ENCODE measurements around the gene ZNF816.

ZNF816 gene

DNA sequence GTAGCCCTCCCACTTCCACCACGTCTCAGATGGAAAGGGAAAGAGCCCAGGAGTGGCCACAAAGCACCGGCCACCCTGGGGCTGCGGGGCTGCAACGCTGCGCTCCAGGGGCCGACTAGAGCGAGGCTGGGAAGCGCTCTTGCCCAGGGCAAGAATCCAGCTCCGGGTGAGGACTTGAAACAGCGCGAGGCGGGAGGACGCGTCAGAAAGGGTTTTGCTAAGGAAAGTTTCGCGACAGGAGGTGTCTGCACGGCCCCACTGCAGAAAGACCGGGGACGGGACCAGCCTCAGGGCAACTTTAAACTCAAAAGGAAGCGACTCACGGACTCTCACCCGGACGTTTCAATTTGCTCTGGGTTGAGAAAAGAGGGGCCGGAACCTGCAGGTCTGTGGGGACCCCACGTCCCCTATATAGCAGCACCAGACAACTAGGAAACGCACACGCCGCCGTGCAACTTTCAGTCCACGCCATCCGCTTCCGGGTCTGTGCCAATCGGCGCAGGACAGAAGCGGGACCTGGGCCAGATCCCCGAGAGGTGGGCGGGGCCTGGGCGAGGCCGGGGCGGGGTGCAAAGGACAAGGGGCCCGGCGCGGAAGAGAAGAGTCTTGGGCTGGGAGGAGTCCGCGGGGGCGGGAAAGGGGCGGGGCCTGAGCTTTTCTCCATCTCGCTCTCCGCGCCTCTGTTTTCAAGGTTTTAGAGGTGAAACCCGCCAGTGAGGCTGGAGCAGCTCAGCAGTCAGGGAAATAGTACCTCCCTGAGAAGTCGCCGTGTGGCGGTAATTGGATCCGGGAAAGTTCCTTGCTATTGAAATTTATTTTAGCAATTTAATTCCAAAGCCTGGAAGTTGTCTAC, at the start of gene ZNF816:
ZNF816 (minus strand) TSS at position 488 of the 853 bp plus-strand sequence. CDS start 6,792 bp downstream, outside the sequence.
- H3K27me3 ChIP-seq (ENCODE audit: control insufficient read depth in 1 of 2, insufficient read depth in 2 of 2, low read length in 2 of 2), result no peaks in the 10 kb centered on the region
- peak within 1 kb of the TSS; percentile 52 to 84 for H3K9ac ChIP-seq (ENCODE audit: low read length in 2 of 2)
- H3K27ac ChIP-seq (ENCODE audit: low read length), result peak within 1 kb of the TSS; percentile 80
- H3K4me1 ChIP-seq (ENCODE audit: control insufficient read depth, insufficient read depth, low read length), result peaks cover 15% of the 10 kb centered on the region
- peaks cover 0 to 2% of the 10 kb centered on the region in 2 donors for H3K9me3 ChIP-seq (ENCODE audit: control insufficient read depth in 2 of 2, low read length in 2 of 2)
- H3K36me3 ChIP-seq (ENCODE audit: control insufficient read depth in 2 of 2, insufficient read depth in 2 of 2, low read length in 2 of 2), result peaks cover 3 to 13% of the 10 kb centered on the region in 2 donors
- peak within 1 kb of the TSS; percentile 83 to 89 for H3K4me3 ChIP-seq (ENCODE audit: low read length in 2 of 2)

DNA sequence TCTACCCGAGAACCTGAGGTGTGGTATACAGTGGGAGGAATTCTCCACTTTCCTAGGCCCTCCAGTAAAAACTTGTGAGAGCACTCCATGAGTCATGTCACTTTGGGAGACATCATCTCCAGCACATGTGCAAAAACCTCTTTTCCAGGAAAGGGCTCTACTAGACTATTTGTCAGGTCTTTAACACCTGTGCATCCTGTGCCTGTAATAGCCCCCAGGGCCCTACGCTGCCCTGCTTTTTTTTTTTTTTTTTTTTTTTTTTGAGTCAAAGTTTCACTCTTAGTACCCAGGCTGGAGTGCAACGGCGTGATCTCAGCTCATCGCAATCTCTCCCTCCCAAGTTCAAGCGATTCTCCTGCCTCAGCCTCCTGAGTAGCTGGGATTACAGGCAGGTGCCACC, 49.3 kb upstream of the ZNF816 start:
- Histone ChIP-seq H3K9me3 (ENCODE audit: control insufficient read depth in 2 of 2, low read length in 2 of 2) (no peaks in the 10 kb centered on the region), H3K27ac (ENCODE audit: low read length) (no peak overlapping the region), H3K9ac (ENCODE audit: low read length in 2 of 2) (no peak overlapping the region), H3K4me3 (ENCODE audit: low read length in 2 of 2) (no peak overlapping the region), H3K27me3 (ENCODE audit: control insufficient read depth in 1 of 2, insufficient read depth in 2 of 2, low read length in 2 of 2) (peaks cover 0 to 3% of the 10 kb centered on the region in 2 donors), H3K36me3 (ENCODE audit: control insufficient read depth in 2 of 2, insufficient read depth in 2 of 2, low read length in 2 of 2) (no peaks in the 10 kb centered on the region), H3K4me1 (ENCODE audit: control insufficient read depth, insufficient read depth, low read length) (no peaks in the 10 kb centered on the region)

DNA sequence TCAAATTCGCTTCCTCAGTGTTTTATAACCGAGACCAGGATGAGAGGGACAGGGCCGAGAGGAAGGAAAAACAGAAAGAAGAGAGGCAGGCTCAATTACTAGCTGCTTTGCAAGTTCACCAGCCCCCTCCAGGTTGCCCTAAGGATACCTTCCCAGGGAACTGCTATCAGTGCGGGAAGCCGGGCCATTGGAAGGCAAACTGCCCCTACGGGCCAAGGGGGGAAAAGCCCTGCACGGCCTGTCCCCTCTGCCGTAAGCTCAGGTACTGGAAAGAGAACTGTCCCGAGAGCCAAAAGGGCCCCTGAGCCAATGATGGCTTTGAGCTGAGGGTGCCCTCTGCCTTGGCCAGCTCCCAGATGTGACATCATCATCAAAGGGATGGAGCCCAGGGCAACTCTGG, 47.8 kb upstream of the ZNF816 start:
- no peak overlapping the region for H3K4me3 ChIP-seq (ENCODE audit: low read length in 2 of 2)
- H3K36me3 ChIP-seq (ENCODE audit: control insufficient read depth in 2 of 2, insufficient read depth in 2 of 2, low read length in 2 of 2), result no peaks in the 10 kb centered on the region
- no peaks in the 10 kb centered on the region for H3K9me3 ChIP-seq (ENCODE audit: control insufficient read depth in 2 of 2, low read length in 2 of 2)
- H3K4me1 ChIP-seq (ENCODE audit: control insufficient read depth, insufficient read depth, low read length), result no peaks in the 10 kb centered on the region
- H3K9ac ChIP-seq (ENCODE audit: low read length in 2 of 2), result no peak overlapping the region
- H3K27me3 ChIP-seq (ENCODE audit: control insufficient read depth in 1 of 2, insufficient read depth in 2 of 2, low read length in 2 of 2), result peaks cover 0 to 3% of the 10 kb centered on the region in 2 donors
- no peak overlapping the region for H3K27ac ChIP-seq (ENCODE audit: low read length)

DNA sequence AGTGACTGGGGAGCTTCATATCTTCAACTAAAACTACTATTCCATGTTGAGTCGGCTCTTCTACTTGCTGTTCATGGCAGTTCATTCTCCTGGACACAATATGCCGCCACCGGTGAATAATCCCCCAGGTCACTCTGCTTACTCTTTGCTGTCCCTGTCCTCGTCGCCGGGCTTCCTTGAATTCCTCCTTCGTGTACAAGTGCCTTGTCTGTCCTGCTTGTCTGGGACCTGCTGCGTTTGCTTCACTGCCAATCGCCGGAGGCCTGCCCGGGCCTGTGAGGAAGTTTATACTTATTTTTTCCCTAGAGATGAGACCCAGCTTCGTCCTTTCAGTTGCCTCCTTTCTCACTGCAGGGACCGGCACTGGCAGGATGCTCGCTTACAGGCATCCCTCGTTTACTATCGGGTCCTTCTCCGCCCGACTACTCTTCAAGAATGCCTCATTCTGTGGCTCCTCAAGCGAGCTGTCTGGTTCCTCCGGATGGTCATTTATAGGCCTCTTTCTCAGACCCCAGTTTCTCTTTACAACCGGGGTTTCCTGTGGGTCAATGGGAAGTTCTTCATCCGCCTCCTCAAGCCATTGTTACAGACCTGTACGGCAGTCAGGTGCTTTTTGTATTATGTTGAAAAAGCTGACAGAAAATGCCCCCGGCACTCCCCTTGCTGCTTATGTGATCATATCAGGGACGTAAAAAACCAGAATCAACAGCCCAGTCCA, 45.5 kb upstream of the ZNF816 start:
- H3K4me1 ChIP-seq (ENCODE audit: control insufficient read depth, insufficient read depth, low read length), result no peaks in the 10 kb centered on the region
- no peaks in the 10 kb centered on the region for H3K36me3 ChIP-seq (ENCODE audit: control insufficient read depth in 2 of 2, insufficient read depth in 2 of 2, low read length in 2 of 2)
- H3K9ac ChIP-seq (ENCODE audit: low read length in 2 of 2), result no peak overlapping the region
- H3K9me3 ChIP-seq (ENCODE audit: control insufficient read depth in 2 of 2, low read length in 2 of 2), result no peaks in the 10 kb centered on the region
- no peak overlapping the region for H3K27ac ChIP-seq (ENCODE audit: low read length)
- no peak overlapping the region for H3K4me3 ChIP-seq (ENCODE audit: low read length in 2 of 2)
- peaks cover 0 to 3% of the 10 kb centered on the region in 2 donors for H3K27me3 ChIP-seq (ENCODE audit: control insufficient read depth in 1 of 2, insufficient read depth in 2 of 2, low read length in 2 of 2)

DNA sequence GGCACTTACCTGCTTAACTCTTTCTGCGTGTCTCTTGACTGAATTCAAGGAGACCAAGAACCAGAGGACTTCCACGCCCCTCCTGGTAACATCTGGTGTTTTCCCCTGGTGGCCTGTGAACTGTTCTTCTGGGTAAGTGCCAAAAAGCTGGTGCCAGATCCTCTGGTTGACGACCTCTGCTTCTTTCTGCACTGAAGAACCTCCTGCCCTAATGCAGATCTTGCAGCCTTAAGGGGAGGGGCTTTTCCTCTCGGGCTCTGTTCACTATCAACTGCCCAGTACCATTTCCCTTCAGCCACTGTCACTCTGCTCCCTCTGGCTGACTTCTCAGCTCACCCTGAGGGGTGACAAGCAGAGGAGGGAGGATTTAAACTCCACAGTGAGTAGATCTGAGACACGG, 44.9 kb upstream of the ZNF816 start:
- H3K36me3 ChIP-seq (ENCODE audit: control insufficient read depth in 2 of 2, insufficient read depth in 2 of 2, low read length in 2 of 2), result no peaks in the 10 kb centered on the region
- no peaks in the 10 kb centered on the region for H3K4me1 ChIP-seq (ENCODE audit: control insufficient read depth, insufficient read depth, low read length)
- no peak overlapping the region for H3K27ac ChIP-seq (ENCODE audit: low read length)
- peaks cover 0 to 3% of the 10 kb centered on the region in 2 donors for H3K27me3 ChIP-seq (ENCODE audit: control insufficient read depth in 1 of 2, insufficient read depth in 2 of 2, low read length in 2 of 2)
- H3K9ac ChIP-seq (ENCODE audit: low read length in 2 of 2), result no peak overlapping the region
- H3K4me3 ChIP-seq (ENCODE audit: low read length in 2 of 2), result no peak overlapping the region
- no peaks in the 10 kb centered on the region for H3K9me3 ChIP-seq (ENCODE audit: control insufficient read depth in 2 of 2, low read length in 2 of 2)

DNA sequence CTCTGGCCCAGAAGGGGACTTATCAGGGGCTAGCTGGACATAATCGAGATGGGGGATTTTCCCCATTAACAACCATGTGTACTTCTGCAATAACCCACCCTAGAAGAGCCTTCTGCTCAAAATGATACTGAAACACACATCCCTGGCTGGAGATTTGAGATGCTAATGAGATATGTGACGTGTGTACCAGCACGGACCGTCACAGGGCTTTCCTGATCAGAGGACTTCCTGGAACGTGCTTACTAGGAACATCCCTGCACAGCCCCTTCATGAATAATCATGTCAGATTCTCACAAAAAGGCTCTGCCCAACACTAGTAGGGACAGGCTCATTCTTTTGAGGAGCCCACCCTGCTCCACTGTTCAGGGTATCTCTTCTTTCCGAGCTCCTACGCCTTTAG, 44.5 kb upstream of the ZNF816 start:
- peaks cover 0 to 3% of the 10 kb centered on the region in 2 donors for H3K27me3 ChIP-seq (ENCODE audit: control insufficient read depth in 1 of 2, insufficient read depth in 2 of 2, low read length in 2 of 2)
- H3K36me3 ChIP-seq (ENCODE audit: control insufficient read depth in 2 of 2, insufficient read depth in 2 of 2, low read length in 2 of 2), result no peaks in the 10 kb centered on the region
- no peak overlapping the region for H3K4me3 ChIP-seq (ENCODE audit: low read length in 2 of 2)
- no peak overlapping the region for H3K27ac ChIP-seq (ENCODE audit: low read length)
- no peak overlapping the region for H3K9ac ChIP-seq (ENCODE audit: low read length in 2 of 2)
- H3K4me1 ChIP-seq (ENCODE audit: control insufficient read depth, insufficient read depth, low read length), result no peaks in the 10 kb centered on the region
- H3K9me3 ChIP-seq (ENCODE audit: control insufficient read depth in 2 of 2, low read length in 2 of 2), result no peaks in the 10 kb centered on the region

DNA sequence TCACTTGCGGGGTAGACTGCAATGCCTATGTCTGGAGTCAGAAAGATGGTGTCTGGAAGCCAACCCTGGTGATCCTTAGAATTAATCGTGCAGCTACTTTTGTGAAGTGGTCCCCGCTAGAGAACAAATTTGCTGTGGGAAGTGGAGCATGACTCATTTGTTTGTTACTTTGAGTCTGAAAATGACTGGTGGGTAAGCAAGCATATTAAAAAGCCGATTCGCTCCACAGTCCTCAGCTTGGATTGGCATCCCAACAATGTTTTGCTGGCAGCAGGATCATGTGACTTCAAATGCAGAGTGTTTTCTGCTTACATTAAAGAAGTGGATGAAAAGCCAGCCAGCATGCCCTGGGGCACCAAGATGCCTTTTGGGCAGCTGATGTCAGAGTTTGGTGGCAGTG, 41.6 kb upstream of the ZNF816 start:
- Histone ChIP-seq H3K4me3 (ENCODE audit: low read length in 2 of 2) (no peak overlapping the region), H3K9me3 (ENCODE audit: control insufficient read depth in 2 of 2, low read length in 2 of 2) (no peaks in the 10 kb centered on the region), H3K27me3 (ENCODE audit: control insufficient read depth in 1 of 2, insufficient read depth in 2 of 2, low read length in 2 of 2) (no peaks in the 10 kb centered on the region), H3K4me1 (ENCODE audit: control insufficient read depth, insufficient read depth, low read length) (no peaks in the 10 kb centered on the region), H3K9ac (ENCODE audit: low read length in 2 of 2) (no peak overlapping the region), H3K36me3 (ENCODE audit: control insufficient read depth in 2 of 2, insufficient read depth in 2 of 2, low read length in 2 of 2) (no peaks in the 10 kb centered on the region), H3K27ac (ENCODE audit: low read length) (no peak overlapping the region)

DNA sequence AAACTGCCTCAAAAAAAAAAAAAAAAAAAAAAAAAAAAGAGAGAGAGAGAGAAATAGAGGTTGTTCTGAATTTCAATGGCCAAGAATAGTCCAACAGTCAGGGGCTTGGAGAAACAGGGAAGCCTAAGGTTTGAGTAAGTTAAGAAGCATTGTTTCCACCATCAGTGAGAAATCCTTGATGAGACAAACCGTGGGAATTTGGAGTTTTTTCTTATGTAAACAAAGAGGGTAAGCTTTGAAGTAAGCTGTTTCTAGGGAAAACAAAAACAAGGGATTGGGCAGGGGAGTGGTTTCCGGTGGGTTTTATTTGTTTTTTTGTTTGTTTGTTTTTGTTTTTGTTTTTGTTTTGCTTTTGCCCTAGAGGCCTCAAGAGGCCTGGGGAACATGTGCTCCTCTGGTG, 39.8 kb upstream of the ZNF816 start:
- Histone ChIP-seq H3K4me1 (ENCODE audit: control insufficient read depth, insufficient read depth, low read length) (no peaks in the 10 kb centered on the region), H3K9ac (ENCODE audit: low read length in 2 of 2) (no peak overlapping the region), H3K27me3 (ENCODE audit: control insufficient read depth in 1 of 2, insufficient read depth in 2 of 2, low read length in 2 of 2) (no peaks in the 10 kb centered on the region), H3K9me3 (ENCODE audit: control insufficient read depth in 2 of 2, low read length in 2 of 2) (no peaks in the 10 kb centered on the region), H3K36me3 (ENCODE audit: control insufficient read depth in 2 of 2, insufficient read depth in 2 of 2, low read length in 2 of 2) (no peaks in the 10 kb centered on the region), H3K4me3 (ENCODE audit: low read length in 2 of 2) (no peak overlapping the region), H3K27ac (ENCODE audit: low read length) (no peak overlapping the region)

DNA sequence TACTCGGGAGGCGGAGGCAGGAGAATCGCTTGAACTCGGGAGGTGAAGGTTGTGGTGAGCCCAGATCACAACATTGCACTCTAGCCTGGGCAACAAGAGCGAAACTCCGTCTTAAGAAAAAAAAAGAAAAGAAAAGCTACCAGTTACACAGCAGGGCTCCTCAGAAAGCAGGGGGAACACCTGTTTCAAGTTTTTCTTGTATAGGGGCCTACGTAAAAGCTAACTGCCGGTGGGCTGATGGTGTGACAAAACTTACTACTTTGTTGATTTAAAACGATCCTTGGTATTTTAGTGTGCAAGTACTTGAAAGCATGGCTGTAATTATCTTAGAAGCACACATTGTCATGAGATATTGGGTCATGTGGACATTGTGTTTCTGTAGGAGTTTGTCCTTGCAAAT, 35.3 kb upstream of the ZNF816 start:
- no peaks in the 10 kb centered on the region for H3K9me3 ChIP-seq (ENCODE audit: control insufficient read depth in 2 of 2, low read length in 2 of 2)
- peaks cover 3% of the 10 kb centered on the region for H3K4me1 ChIP-seq (ENCODE audit: control insufficient read depth, insufficient read depth, low read length)
- H3K27ac ChIP-seq (ENCODE audit: low read length), result no peak overlapping the region
- H3K27me3 ChIP-seq (ENCODE audit: control insufficient read depth in 1 of 2, insufficient read depth in 2 of 2, low read length in 2 of 2), result no peaks in the 10 kb centered on the region
- H3K4me3 ChIP-seq (ENCODE audit: low read length in 2 of 2), result no peak overlapping the region
- H3K36me3 ChIP-seq (ENCODE audit: control insufficient read depth in 2 of 2, insufficient read depth in 2 of 2, low read length in 2 of 2), result no peaks in the 10 kb centered on the region
- no peak overlapping the region for H3K9ac ChIP-seq (ENCODE audit: low read length in 2 of 2)

DNA sequence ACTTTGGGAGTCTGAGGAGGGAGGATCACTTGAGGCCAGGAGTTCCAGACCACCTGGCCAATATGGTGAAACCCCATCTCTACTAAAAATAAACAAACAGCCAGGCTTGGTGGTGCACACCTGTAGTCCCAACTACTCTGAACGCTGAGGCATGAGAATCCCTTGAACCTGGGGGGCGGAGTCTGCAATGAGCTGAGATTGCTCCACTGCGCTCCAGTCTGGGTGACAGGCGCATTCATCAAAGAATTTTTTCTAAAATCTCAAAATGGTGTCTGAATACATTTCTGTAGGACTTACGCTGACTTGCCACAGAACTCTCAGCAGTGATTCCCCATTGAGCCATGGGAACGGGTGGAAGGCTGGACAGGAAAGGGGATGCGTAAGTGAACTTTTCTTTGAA, 33.0 kb upstream of the ZNF816 start:
- no peaks in the 10 kb centered on the region for H3K27me3 ChIP-seq (ENCODE audit: control insufficient read depth in 1 of 2, insufficient read depth in 2 of 2, low read length in 2 of 2)
- no peaks in the 10 kb centered on the region for H3K36me3 ChIP-seq (ENCODE audit: control insufficient read depth in 2 of 2, insufficient read depth in 2 of 2, low read length in 2 of 2)
- H3K9me3 ChIP-seq (ENCODE audit: control insufficient read depth in 2 of 2, low read length in 2 of 2), result no peaks in the 10 kb centered on the region
- no peak overlapping the region for H3K4me3 ChIP-seq (ENCODE audit: low read length in 2 of 2)
- H3K4me1 ChIP-seq (ENCODE audit: control insufficient read depth, insufficient read depth, low read length), result peaks cover 15% of the 10 kb centered on the region
- H3K9ac ChIP-seq (ENCODE audit: low read length in 2 of 2), result no peak overlapping the region
- no peak overlapping the region for H3K27ac ChIP-seq (ENCODE audit: low read length)

Data from stomach smooth muscle (tissue), 2 donors.